GDM1 (cell line): Measurements from ENCODE around the gene SLC33A1.

Source experiments
- DNase-seq: peaks from one replicate; lab custom pipeline; 2025; lab: John Stamatoyannopoulos, UW

SLC33A1 gene

DNA sequence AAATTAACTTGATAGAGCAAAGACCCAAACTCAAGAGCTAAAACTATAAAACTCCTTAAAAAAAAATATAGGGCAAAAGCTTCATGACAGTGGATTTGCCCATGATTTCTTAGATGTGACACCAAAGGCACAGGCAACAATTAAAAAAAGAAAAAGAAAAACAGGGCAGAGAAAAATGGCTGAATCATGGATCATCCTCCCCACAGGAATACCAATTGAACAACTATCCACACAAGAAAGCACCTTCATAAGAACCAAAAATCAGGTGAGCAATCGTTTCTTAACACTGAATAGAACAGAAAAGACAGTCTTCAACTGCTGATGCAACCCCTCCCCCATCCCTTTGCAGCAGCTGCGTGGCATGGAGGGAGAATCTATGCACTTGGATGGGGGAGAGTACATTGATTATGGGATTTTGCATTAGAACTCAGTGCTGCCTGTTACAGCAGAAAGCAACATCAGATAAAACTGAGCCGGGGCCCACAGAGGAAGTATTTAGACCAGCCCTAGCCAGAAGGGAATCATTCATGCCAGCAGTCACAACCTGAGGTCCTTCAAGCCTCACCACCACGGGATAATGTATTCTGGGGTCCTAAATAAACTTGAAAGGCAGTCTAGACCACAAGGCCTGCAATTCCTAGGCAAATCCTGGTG, 63.8 kb downstream of the SLC33A1 start:
- no peak for DNase-seq

DNA sequence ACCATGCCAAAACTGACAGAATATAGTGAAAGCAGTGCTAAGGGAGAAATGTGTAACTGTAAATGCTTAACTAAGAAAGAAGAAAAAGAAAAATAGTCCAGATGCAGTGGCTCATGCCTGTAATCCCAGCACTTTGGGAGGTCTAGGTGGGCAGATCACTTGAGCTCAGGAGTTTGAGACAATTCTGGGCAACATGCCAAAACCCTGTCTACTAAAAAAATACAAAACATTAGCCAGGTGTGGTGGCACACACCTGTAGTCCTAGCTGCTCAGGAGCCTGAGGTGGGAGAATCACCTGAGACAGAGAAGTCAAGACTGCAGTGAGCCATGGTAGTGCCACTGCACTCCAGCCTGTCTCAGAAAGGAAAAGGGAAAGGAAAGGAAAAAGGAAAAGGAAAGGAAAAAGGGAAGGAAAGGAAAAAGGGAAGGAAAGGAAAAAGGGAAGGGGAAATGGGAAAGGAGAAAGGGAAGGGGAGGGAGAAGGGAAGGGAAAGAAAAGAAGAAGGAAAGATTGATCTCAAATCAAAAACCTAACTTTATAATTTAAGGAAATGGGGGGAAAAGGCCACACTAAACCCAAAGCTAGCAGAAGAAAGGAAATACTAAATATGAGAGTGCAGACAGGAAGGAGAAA, 68.4 kb downstream of the SLC33A1 start:
- DNase-seq: no peak

DNA sequence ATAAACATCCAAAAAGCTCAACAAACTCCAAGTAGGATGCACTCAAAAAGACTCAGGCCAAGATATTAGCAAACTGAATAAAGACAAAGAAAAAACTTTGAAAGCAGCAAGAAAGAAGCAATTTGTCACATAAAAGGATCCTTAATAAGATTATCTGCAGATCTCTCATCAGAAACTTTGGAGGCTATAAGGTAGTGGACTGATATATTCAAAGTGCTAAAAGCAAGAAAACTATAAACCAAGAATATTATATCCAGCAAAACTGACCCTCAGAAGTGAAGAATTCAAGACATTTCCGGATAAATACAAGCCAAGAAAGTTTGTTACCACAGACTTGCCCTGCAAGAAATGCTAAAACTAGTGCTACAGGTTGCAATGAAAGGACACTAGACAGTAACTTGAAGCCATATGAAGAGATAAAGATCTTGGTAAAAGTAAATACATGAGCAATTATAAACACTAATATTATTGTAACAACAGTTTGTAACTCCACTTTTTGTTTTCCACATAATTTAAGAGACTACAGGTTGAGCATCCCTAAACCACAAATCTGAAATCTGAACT, 71.8 kb downstream of the SLC33A1 start:
- DNase-seq: no peak

DNA sequence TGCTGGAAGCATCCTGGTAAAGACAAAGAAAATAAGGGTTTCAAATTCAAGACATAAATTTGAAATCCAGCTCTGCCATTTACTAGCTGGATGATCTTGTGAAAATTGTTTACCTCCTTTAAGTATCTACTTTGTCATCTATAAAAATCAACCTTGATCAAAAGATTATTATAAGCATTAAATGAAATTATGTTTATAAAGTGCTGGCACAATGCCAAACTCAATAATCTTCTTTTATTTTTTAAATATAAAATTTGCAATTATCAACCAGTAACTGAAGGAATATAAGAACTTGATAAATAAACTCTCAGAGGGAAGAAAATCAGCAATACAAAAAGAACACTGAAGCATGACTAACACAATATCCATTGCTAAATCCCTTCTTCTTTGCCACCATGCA, 73.9 kb downstream of the SLC33A1 start:
- no peak for DNase-seq

DNA sequence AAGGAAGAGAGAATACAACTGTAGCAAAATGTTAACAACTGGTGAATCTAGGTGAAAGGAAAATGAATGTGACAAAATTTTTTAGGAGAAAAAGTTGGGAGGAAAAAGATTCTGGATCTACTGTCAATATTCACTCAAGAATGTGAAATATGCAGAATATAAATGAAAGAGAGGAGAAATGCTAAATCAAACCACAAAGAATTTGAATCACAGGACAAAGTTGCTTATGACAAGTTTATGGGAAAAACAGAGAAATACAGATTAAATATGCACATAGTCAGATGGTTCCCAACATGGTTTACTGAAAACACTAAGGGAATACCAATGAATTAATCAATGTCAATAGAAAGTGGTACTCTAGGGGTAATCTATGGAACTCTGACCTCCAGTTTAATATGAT, 75.8 kb downstream of the SLC33A1 start:
- DNase-seq: no peak

DNA sequence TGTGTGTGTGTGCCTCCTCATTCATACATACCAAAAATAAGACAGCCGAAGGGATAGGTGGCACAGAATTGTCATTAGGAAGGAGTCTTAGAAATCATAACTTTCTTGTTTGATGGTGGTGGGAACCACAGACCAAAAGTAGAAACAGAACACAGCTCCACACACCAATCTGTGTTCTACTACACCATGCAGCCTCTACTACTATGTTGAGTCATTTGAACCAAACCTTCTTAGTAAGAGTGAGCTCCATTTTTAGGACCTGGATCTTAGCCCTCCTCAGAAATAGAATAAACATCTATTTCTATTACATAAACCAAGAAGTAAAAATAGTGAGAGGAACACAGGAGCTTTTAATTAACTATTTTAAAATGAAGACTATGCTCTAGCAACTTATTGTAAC, 81.4 kb downstream of the SLC33A1 start:
- no peak for DNase-seq

DNA sequence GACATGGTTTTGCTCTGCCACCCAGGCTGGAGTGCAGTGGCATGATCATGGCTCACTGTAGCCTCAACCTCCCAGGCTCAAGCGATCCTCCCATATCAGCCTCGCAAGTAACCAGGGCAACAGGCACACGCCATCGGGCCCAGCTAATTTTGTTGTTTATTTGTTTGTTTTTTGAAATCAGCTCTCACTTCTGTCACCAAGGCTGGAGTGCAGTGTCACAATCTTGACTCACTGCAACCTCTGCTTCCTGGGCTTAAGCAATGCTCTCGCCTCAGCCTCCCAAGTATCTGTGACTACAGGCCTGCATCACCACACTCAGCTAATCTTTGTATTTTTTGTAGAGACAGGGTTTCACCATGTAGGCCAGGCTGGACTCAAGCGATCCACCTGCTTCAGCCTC, 83.1 kb downstream of the SLC33A1 start:
- DNase-seq: no peak
